WTC11 (cell line): ENCODE results near the gene BCAS1. TPM values are rescaled to one million over a fixed set of nuclear protein-coding genes. Genes with fewer than 3 reads are reported as not detected.

Experiments
- ATAC-seq: fragments of 200-7000 bp; cut with Tn5 transposase; 2 replicates; pipeline ENCODE4 v1.10.0; 2021; ENCODE audit warnings: mild to moderate bottlenecking, moderate library complexity
- CTCF ChIA-PET: fragments of 300-600 bp; sonication (Branson Sonifier 250); formaldehyde crosslinking; loops from one replicate; lab custom pipeline; 2021; ENCODE audit warnings: antibody characterized with exemption; lab: Charles Lee
- POLR2A ChIA-PET: fragments of 350-600 bp; sonication (Branson Sonifier 250); formaldehyde crosslinking; loops from one replicate; lab custom pipeline; 2021; ENCODE audit warnings: antibody characterized with exemption; lab: Charles Lee
- DNase-seq: peaks from one replicate; pipeline ENCODE4 v3.0.0; 2021; ENCODE audit warnings: low spot score
- H3K27ac Mint-ChIP-seq: 2 replicates; pipeline ENCODE4 v1.8.0; 2021; ENCODE audit warnings: mixed read lengths
- H3K27me3 Mint-ChIP-seq: 2 replicates; pipeline ENCODE4 v1.8.0; 2021; ENCODE audit warnings: low read depth, mild to moderate bottlenecking, moderate library complexity, mixed read lengths
- H3K36me3 Mint-ChIP-seq: 2 replicates; pipeline ENCODE4 v1.8.0; 2021; ENCODE audit warnings: mixed read lengths
- H3K4me1 Mint-ChIP-seq: 2 replicates; pipeline ENCODE4 v1.8.0; 2022; ENCODE audit warnings: mixed read lengths
- H3K4me3 Mint-ChIP-seq: 2 replicates; pipeline ENCODE4 v1.8.0; 2021; ENCODE audit warnings: mild to moderate bottlenecking, moderate library complexity, mixed read lengths
- H3K9me3 Mint-ChIP-seq: 2 replicates; pipeline ENCODE4 v1.8.0; 2021; ENCODE audit warnings: mixed read lengths
- ATF1 ChIP-seq: sonication (generic); formaldehyde crosslinking; IDR thresholded peaks from 2 replicates; pipeline ENCODE4 v1.8.1; 2023; ENCODE audit warnings: mild to moderate bottlenecking, moderate library complexity, missing genetic modification reagents
- ATF3 ChIP-seq: sonication (generic); formaldehyde crosslinking; conservative IDR thresholded peaks from 2 replicates; pipeline ENCODE4 v1.8.1; 2022; ENCODE audit warnings: mild to moderate bottlenecking, missing genetic modification reagents
- EMX1 ChIP-seq: fragments of 250-450 bp; sonication (Bioruptor Pico); IDR thresholded peaks from 2 replicates; pipeline ENCODE4 v1.8.0; 2021; ENCODE audit warnings: mild to moderate bottlenecking
- FOXP1 ChIP-seq: sonication (generic); formaldehyde crosslinking; IDR thresholded peaks from 2 replicates; pipeline ENCODE4 v1.8.0; 2022; ENCODE audit warnings: missing genetic modification reagents, mild to moderate bottlenecking, moderate library complexity, borderline replicate concordance
- GRHL2 ChIP-seq: fragments of 250-450 bp; sonication (Bioruptor Pico); IDR thresholded peaks from 2 replicates; pipeline ENCODE4 v1.8.0; 2022; ENCODE audit warnings: mild to moderate bottlenecking, moderate library complexity; ENCODE audit not compliant: insufficient replicate concordance, severe bottlenecking
- GTF2I ChIP-seq: fragments of 250-450 bp; sonication (Bioruptor Pico); conservative IDR thresholded peaks from 2 replicates; pipeline ENCODE4 v1.4.0; 2021; ENCODE audit warnings: mild to moderate bottlenecking
- HMGA2 ChIP-seq: fragments of 250-450 bp; sonication (Bioruptor Pico); IDR thresholded peaks from 2 replicates; pipeline ENCODE4 v1.4.0; 2021; ENCODE audit warnings: mild to moderate bottlenecking, moderate library complexity
- IRF2 ChIP-seq: sonication (generic); formaldehyde crosslinking; IDR thresholded peaks from 2 replicates; pipeline ENCODE4 v1.8.0; 2022; ENCODE audit warnings: low read depth, missing genetic modification reagents, borderline replicate concordance
- MLX ChIP-seq: sonication (generic); formaldehyde crosslinking; IDR thresholded peaks from 2 replicates; pipeline ENCODE4 v1.8.1; 2023; ENCODE audit warnings: mild to moderate bottlenecking, missing genetic modification reagents, moderate library complexity
- MYBL2 ChIP-seq: sonication (generic); formaldehyde crosslinking; IDR thresholded peaks from 2 replicates; pipeline ENCODE4 v1.8.1; 2023; ENCODE audit warnings: mild to moderate bottlenecking, moderate library complexity, missing genetic modification reagents
- NFYB ChIP-seq: sonication (generic); formaldehyde crosslinking; conservative IDR thresholded peaks from 2 replicates; pipeline ENCODE4 v1.8.0; 2022; ENCODE audit warnings: low read depth, missing genetic modification reagents
- RELA ChIP-seq: sonication (generic); formaldehyde crosslinking; IDR thresholded peaks from 2 replicates; pipeline ENCODE4 v1.8.1; 2022; ENCODE audit warnings: missing genetic modification reagents, mild to moderate bottlenecking, borderline replicate concordance
- SMAD4 ChIP-seq: sonication (generic); formaldehyde crosslinking; IDR thresholded peaks from 2 replicates; pipeline ENCODE4 v1.8.0; 2022; ENCODE audit warnings: mild to moderate bottlenecking, missing genetic modification reagents
- SOX15 ChIP-seq: fragments of 250-450 bp; sonication (Bioruptor Pico); IDR thresholded peaks from 2 replicates; pipeline ENCODE4 v1.9.0; 2021; ENCODE audit warnings: mild to moderate bottlenecking
- USF1 ChIP-seq: sonication (generic); formaldehyde crosslinking; IDR thresholded peaks from 2 replicates; pipeline ENCODE4 v1.8.0; 2022; ENCODE audit warnings: mild to moderate bottlenecking, missing genetic modification reagents
- ZNF219 ChIP-seq: sonication (generic); formaldehyde crosslinking; IDR thresholded peaks from 2 replicates; pipeline ENCODE4 v1.8.0; 2023; ENCODE audit warnings: missing genetic modification reagents, mild to moderate bottlenecking, borderline replicate concordance
- ZNF416 ChIP-seq: fragments of 250-450 bp; sonication (Bioruptor Pico); IDR thresholded peaks from 2 replicates; pipeline ENCODE4 v1.9.0; 2021; ENCODE audit warnings: mild to moderate bottlenecking, inconsistent platforms
- total RNA-seq: library from RNA; stranded (reverse); gene quantifications from 3 replicates; pipeline ENCODE4 v1.2.3, GENCODE V29; 2021
- TF ChIP-seq, protein P1 (sequence below): fragments of 250-450 bp; sonication (Bioruptor Pico); IDR thresholded peaks from 2 replicates; pipeline ENCODE4 v1.9.0; 2021; ENCODE audit warnings: mild to moderate bottlenecking, borderline replicate concordance
- TF ChIP-seq, protein P2 (sequence below): sonication (generic); formaldehyde crosslinking; IDR thresholded peaks from 2 replicates; pipeline ENCODE4 v1.8.0; 2022; ENCODE audit warnings: mild to moderate bottlenecking, missing genetic modification reagents
- TF ChIP-seq, protein P3 (sequence below): fragments of 250-450 bp; sonication (Bioruptor Pico); IDR thresholded peaks from 2 replicates; pipeline ENCODE4 v1.9.0; 2021; ENCODE audit warnings: moderate library complexity, mild to moderate bottlenecking, inconsistent platforms, borderline replicate concordance
- TF ChIP-seq, protein P4 (sequence below): sonication (generic); formaldehyde crosslinking; IDR thresholded peaks from 2 replicates; pipeline ENCODE4 v1.8.0; 2022; ENCODE audit warnings: missing genetic modification reagents
- TF ChIP-seq, protein P5 (sequence below): fragments of 250-450 bp; sonication (Bioruptor Pico); conservative IDR thresholded peaks from 2 replicates; pipeline ENCODE4 v1.9.0; 2021; ENCODE audit warnings: mild to moderate bottlenecking

The BCAS1 gene
- total RNA-seq, 1 experiment from 2014 or later = 0.11 TPM

DNA sequence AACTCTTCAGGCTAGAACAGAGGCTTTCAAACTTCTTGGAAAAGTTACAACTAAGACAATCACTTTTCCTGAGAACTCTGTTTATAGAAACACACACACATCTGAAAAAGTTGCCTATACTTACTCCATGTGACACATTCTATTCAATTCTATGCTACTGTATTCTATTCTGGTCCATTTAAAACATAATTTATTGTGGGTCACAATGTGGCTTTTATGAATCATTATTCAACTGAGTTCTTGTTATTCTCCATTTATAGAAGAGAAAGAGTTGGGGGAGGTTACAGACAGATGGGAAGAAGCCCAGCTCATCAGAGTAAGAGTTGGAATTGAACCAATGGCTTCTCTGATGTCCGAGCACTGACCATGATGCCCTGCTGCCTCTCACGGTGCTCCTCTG is 21.6 kb upstream of the BCAS1 start (continued):
- TF ChIP-seq, protein P1, sequence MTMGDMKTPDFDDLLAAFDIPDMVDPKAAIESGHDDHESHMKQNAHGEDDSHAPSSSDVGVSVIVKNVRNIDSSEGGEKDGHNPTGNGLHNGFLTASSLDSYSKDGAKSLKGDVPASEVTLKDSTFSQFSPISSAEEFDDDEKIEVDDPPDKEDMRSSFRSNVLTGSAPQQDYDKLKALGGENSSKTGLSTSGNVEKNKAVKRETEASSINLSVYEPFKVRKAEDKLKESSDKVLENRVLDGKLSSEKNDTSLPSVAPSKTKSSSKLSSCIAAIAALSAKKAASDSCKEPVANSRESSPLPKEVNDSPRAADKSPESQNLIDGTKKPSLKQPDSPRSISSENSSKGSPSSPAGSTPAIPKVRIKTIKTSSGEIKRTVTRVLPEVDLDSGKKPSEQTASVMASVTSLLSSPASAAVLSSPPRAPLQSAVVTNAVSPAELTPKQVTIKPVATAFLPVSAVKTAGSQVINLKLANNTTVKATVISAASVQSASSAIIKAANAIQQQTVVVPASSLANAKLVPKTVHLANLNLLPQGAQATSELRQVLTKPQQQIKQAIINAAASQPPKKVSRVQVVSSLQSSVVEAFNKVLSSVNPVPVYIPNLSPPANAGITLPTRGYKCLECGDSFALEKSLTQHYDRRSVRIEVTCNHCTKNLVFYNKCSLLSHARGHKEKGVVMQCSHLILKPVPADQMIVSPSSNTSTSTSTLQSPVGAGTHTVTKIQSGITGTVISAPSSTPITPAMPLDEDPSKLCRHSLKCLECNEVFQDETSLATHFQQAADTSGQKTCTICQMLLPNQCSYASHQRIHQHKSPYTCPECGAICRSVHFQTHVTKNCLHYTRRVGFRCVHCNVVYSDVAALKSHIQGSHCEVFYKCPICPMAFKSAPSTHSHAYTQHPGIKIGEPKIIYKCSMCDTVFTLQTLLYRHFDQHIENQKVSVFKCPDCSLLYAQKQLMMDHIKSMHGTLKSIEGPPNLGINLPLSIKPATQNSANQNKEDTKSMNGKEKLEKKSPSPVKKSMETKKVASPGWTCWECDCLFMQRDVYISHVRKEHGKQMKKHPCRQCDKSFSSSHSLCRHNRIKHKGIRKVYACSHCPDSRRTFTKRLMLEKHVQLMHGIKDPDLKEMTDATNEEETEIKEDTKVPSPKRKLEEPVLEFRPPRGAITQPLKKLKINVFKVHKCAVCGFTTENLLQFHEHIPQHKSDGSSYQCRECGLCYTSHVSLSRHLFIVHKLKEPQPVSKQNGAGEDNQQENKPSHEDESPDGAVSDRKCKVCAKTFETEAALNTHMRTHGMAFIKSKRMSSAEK (CRISPR knock-in tag) = no peak
- TF ChIP-seq, protein P2, sequence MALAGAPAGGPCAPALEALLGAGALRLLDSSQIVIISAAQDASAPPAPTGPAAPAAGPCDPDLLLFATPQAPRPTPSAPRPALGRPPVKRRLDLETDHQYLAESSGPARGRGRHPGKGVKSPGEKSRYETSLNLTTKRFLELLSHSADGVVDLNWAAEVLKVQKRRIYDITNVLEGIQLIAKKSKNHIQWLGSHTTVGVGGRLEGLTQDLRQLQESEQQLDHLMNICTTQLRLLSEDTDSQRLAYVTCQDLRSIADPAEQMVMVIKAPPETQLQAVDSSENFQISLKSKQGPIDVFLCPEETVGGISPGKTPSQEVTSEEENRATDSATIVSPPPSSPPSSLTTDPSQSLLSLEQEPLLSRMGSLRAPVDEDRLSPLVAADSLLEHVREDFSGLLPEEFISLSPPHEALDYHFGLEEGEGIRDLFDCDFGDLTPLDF (CRISPR knock-in tag) = no peak
- TF ChIP-seq MLX (CRISPR knock-in tag) = no peak
- TF ChIP-seq GRHL2 (CRISPR knock-in tag) = no peak
- TF ChIP-seq MYBL2 (CRISPR knock-in tag) = no peak
- no peak for TF ChIP-seq ZNF219 (CRISPR knock-in tag)
- TF ChIP-seq, protein P3, sequence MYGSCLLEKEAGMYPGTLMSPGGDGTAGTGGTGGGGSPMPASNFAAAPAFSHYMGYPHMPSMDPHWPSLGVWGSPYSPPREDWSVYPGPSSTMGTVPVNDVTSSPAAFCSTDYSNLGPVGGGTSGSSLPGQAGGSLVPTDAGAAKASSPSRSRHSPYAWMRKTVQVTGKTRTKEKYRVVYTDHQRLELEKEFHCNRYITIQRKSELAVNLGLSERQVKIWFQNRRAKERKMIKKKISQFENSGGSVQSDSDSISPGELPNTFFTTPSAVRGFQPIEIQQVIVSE (CRISPR knock-in tag) = no peak

DNA sequence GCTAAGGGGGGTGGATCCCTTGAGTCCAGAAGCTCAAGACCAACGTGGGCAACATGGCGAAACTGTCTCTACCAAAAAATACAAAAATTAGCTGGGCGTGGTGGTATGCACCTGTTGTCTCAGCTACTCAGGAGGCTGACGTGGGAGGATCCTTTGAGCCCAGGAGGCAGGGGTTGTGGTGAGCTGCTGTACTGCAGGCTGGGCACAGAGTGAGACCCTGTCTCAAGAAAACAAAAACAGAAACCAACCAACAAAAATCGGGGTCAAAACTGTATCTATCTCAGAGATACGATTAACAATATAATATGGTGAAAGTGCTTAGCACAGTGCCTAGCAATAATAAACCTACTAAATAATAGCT is 20.7 kb upstream of the BCAS1 start:
- DNase-seq (no peak), ATAC-seq (no peak)
- Mint-ChIP-seq H3K4me3 (no peak overlapping the region), H3K27me3 (no peaks in the 10 kb centered on the region), H3K9me3 (no peaks in the 10 kb centered on the region), H3K36me3 (no peaks in the 10 kb centered on the region)
- ChIA-PET POLR2A (interaction anchor here (0.5 kb wide), 1 partner anchor 410 kb away, joined by 3 read pairs; no protein-coding TSS in a partner anchor), CTCF (no interaction called here)
- TF ChIP-seq ATF3 (CRISPR knock-in tag) (no peak), NFYB (no peak), ATF1 (CRISPR knock-in tag) (no peak), RELA (CRISPR knock-in tag) (no peak), EMX1 (no peak), GTF2I (CRISPR knock-in tag) (no peak), USF1 (CRISPR knock-in tag) (no peak), SOX15 (CRISPR knock-in tag) (no peak), IRF2 (no peak), ZNF416 (no peak), HMGA2 (no peak), FOXP1 (CRISPR knock-in tag) (no peak), MYBL2 (CRISPR knock-in tag) (no peak), SMAD4 (CRISPR knock-in tag) (no peak)
- TF ChIP-seq, protein P4, sequence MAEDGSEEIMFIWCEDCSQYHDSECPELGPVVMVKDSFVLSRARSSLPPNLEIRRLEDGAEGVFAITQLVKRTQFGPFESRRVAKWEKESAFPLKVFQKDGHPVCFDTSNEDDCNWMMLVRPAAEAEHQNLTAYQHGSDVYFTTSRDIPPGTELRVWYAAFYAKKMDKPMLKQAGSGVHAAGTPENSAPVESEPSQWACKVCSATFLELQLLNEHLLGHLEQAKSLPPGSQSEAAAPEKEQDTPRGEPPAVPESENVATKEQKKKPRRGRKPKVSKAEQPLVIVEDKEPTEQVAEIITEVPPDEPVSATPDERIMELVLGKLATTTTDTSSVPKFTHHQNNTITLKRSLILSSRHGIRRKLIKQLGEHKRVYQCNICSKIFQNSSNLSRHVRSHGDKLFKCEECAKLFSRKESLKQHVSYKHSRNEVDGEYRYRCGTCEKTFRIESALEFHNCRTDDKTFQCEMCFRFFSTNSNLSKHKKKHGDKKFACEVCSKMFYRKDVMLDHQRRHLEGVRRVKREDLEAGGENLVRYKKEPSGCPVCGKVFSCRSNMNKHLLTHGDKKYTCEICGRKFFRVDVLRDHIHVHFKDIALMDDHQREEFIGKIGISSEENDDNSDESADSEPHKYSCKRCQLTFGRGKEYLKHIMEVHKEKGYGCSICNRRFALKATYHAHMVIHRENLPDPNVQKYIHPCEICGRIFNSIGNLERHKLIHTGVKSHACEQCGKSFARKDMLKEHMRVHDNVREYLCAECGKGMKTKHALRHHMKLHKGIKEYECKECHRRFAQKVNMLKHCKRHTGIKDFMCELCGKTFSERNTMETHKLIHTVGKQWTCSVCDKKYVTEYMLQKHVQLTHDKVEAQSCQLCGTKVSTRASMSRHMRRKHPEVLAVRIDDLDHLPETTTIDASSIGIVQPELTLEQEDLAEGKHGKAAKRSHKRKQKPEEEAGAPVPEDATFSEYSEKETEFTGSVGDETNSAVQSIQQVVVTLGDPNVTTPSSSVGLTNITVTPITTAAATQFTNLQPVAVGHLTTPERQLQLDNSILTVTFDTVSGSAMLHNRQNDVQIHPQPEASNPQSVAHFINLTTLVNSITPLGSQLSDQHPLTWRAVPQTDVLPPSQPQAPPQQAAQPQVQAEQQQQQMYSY (CRISPR knock-in tag) = no peak
- TF ChIP-seq, protein P5, sequence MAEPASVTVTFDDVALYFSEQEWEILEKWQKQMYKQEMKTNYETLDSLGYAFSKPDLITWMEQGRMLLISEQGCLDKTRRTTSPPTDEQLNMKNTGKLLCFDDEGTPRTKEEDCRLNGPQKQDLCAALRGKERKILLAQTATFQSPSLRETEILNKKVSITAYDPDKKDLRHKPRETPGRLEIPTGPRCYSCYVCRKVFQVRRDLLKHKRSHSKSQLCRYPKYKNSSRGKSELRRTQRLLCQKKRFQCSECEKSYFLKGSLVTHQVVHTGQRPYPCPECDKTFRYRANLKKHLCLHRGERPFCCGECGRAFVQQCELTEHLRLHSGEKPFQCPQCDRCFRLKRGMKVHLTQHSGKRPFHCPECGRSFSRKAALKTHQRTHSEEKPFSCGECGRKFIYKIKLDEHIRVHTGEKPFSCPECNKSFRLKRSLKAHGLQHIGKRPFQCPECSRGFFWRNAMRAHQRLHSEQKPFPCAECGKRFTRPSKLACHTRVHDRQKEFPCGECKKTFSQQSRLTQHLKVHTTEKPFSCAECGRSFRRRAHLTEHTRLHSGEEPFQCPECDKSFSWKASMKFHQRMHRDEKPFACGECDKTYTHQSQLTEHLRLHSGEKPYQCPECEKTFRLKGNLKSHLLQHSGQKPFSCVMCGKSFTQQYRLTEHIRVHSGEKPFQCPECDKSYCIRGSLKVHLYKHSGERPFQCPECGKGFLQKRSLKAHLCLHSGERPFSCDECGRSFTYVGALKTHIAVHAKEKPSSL (CRISPR knock-in tag) = no peak
- TF ChIP-seq, all 79 proteins: peak for 0
- Mint-ChIP-seq H3K27ac (no peak overlapping the region), H3K4me1 (no peaks in the 10 kb centered on the region)
